Activated CD8-positive, alpha-beta T cell treated with anti-CD3 and anti-CD28 coated beads for 36 hours (primary cell): ENCODE measurements around the gene GPN3. TPM values are rescaled to one million over a fixed set of nuclear protein-coding genes. Genes with fewer than 3 reads are reported as not detected.
A peak's percentile ranks its signal among the peaks of the same experiment; 100 is the strongest.

ENCODE experiments used
- ATAC-seq: fragments of 200-7000 bp; cut with Tn5 transposase; one replicate; pipeline ENCODE4 v1.10.0; 2021; ENCODE audit warnings: mild to moderate bottlenecking, moderate library complexity
- CTCF ChIA-PET: fragments of 350-600 bp; sonication (Branson Sonifier 250); formaldehyde crosslinking; loops from one replicate; lab custom pipeline; 2021; ENCODE audit warnings: antibody characterized with exemption; lab: Charles Lee
- POLR2A ChIA-PET: fragments of 350-600 bp; sonication (Branson Sonifier 250); formaldehyde crosslinking; loops from one replicate; lab custom pipeline; 2021; ENCODE audit warnings: antibody characterized with exemption; lab: Charles Lee
- DNase-seq: peaks from one replicate; pipeline ENCODE4 v3.0.0-alpha.2; 2020
- H3K27ac Mint-ChIP-seq: one replicate; pipeline ENCODE4 v1.8.0; 2021; ENCODE audit warnings: mild to moderate bottlenecking, mixed read lengths
- H3K27me3 Mint-ChIP-seq: one replicate; pipeline ENCODE4 v1.8.0; 2021; ENCODE audit warnings: mixed read lengths
- H3K36me3 Mint-ChIP-seq: one replicate; pipeline ENCODE4 v1.8.0; 2021; ENCODE audit warnings: low read depth, mixed read lengths
- H3K4me1 Mint-ChIP-seq: one replicate; pipeline ENCODE4 v1.8.0; 2021; ENCODE audit warnings: low read depth, mixed read lengths
- H3K4me3 Mint-ChIP-seq: one replicate; pipeline ENCODE4 v1.8.0; 2021; ENCODE audit warnings: mild to moderate bottlenecking, moderate library complexity, mixed read lengths
- H3K9me3 Mint-ChIP-seq: one replicate; pipeline ENCODE4 v1.8.0; 2021; ENCODE audit warnings: mixed read lengths
- CTCF ChIP-seq: fragments of 200-600 bp; IDR thresholded peaks from one replicate; pipeline ENCODE4 v1.8.0; 2022; ENCODE audit warnings: antibody characterized with exemption, mild to moderate bottlenecking
- intact Hi-C: fragments of 100-400 bp; cut with micrococcal nuclease; formaldehyde crosslinking; loops from one replicate; pipeline ENCODE4 v1.10.0; 2022
- total RNA-seq, 2 experiments: library from RNA; stranded (reverse); gene quantifications; one replicate each; pipeline ENCODE4 v1.2.3, GENCODE V29; 2021

GPN3 gene
- total RNA-seq, 2 experiments from 2014 or later: 69.1 TPM

- ATAC-seq (peak; percentile 5), DNase-seq (no peak)
- Mint-ChIP-seq H3K27me3 (no peaks in the 10 kb centered on the region), H3K9me3 (peaks cover 5% of the 10 kb centered on the region), H3K4me3 (peak overlapping the region; percentile 97), H3K36me3 (peaks cover 25% of the 10 kb centered on the region), H3K4me1 (peaks cover 30% of the 10 kb centered on the region), H3K27ac (peak overlapping the region; percentile 96)
- no peak for TF ChIP-seq CTCF
- ChIA-PET CTCF (interaction anchor here (1.5 to 9.8 kb wide), 3 partner anchors 33 to 101 kb away, joined by 7 to 84 read pairs (median 10); partner anchors contain the start of genes ARPC3, FAM216A and GPN3), POLR2A (interaction anchor here (0.7 to 5.5 kb wide), 10 partner anchors 8 to 103 kb away, joined by 3 to 40 read pairs (median 5); partner anchors contain the start of genes ARPC3, FAM216A and GPN3)
- intact Hi-C loops: no loop called here
Measured at GRCh38 chr12:110501399-110501751, 33.3 kb upstream of the GPN3 start.

- Mint-ChIP-seq H3K27ac (peak overlapping the region; percentile 73), H3K4me1 (peaks cover 35% of the 10 kb centered on the region), H3K36me3 (peaks cover 35% of the 10 kb centered on the region), H3K9me3 (peaks cover 5% of the 10 kb centered on the region), H3K27me3 (no peaks in the 10 kb centered on the region), H3K4me3 (peak overlapping the region; percentile 32)
- ATAC-seq: no peak
- DNase-seq: no peak
- intact Hi-C loops: no loop called here
- TF ChIP-seq CTCF: no peak
- ChIA-PET CTCF (interaction anchor here (1.1 to 9.8 kb wide), 6 partner anchors 29 to 389 kb away, joined by 3 to 84 read pairs (median 6); partner anchors contain the start of genes ARPC3, FAM216A and GPN3), POLR2A (interaction anchor here (2.4 to 5.5 kb wide), 2 partner anchors 9 to 30 kb away, joined by 6 to 40 read pairs; partner anchors contain the start of genes FAM216A and GPN3)
Measured at GRCh38 chr12:110498984-110499706, 31.1 kb upstream of the GPN3 start.

DNA sequence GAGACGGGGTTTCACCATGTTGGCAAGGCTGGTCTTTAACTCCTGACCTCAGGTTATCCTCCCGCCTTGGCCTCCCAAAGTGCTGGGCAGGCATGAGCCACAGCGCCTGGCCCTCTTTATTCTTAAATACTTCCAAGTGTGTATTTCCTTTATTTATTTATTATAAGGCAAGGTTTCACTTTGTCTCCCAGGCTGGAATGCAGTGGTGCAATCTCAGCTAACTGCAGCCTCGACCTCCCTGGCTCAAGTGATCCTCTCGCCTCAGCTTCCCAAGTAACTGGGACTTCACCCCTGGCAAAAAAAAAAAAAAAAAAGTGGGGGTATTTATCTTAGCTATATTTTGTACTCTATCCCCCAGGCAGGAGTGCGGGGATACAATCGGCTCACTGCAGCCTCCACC lies 7.4 kb upstream of the GPN3 start:
- no peak overlapping the region for H3K27ac Mint-ChIP-seq
- POLR2A ChIA-PET: interaction anchor here (1.1 to 1.8 kb wide), 3 partner anchors 16 to 35 kb away, joined by 3 to 4 read pairs (median 3); no protein-coding TSS in a partner anchor
- peaks cover 37% of the 10 kb centered on the region for H3K36me3 Mint-ChIP-seq
- no peak for TF ChIP-seq CTCF
- DNase-seq: no peak
- no peak for ATAC-seq
- H3K27me3 Mint-ChIP-seq: no peaks in the 10 kb centered on the region
- no peak overlapping the region for H3K4me3 Mint-ChIP-seq
- CTCF ChIA-PET: interaction anchor here (0.9 kb wide), 1 partner anchor 26 kb away, joined by 5 read pairs; the partner anchor contains the start of gene ARPC3
- H3K9me3 Mint-ChIP-seq: no peaks in the 10 kb centered on the region
- intact Hi-C loops: no loop called here
- peaks cover 19% of the 10 kb centered on the region for H3K4me1 Mint-ChIP-seq

- Mint-ChIP-seq H3K4me3 (peak overlapping the region; percentile 88), H3K36me3 (peaks cover 45% of the 10 kb centered on the region), H3K9me3 (no peaks in the 10 kb centered on the region), H3K4me1 (peaks cover 42% of the 10 kb centered on the region), H3K27ac (peak overlapping the region; percentile 99), H3K27me3 (no peaks in the 10 kb centered on the region)
- POLR2A ChIA-PET: interaction anchor here (0.8 to 3.0 kb wide), 23 partner anchors 10 to 273 kb away, joined by 3 to 49 read pairs (median 5); partner anchors contain the start of genes ARPC3, RAD9B, TCTN1 and VPS29
- no peak for TF ChIP-seq CTCF
- ATAC-seq: no peak
- CTCF ChIA-PET: interaction anchor here (0.9 to 7.1 kb wide), 15 partner anchors 10 to 427 kb away, joined by 3 to 70 read pairs (median 5); partner anchors contain the start of genes ARPC3, ATP2A2, RAD9B and VPS29
- no peak for DNase-seq
- intact Hi-C loops: loop anchor here (2.0 kb wide), 1 partner anchor 35 kb away; the partner anchor contains the start of genes RAD9B and VPS29
Measured at GRCh38 chr12:110467847-110468213, 227 bp downstream of the GPN3 start.
